HepG2 (cell line): ENCODE data around the gene HTR6. TPM values are rescaled to one million over a fixed set of nuclear protein-coding genes. Genes with fewer than 3 reads are reported as not detected.

Experiments used
- ATAC-seq: fragments of 200-7000 bp; cut with Tn5 transposase; 3 replicates; pipeline ENCODE4 v1.9.1; 2020; ENCODE audit warnings: mild to moderate bottlenecking, moderate library complexity
- BruUV-seq: library from RNA; stranded (reverse); fragments of 400-500 nt; replicated peaks from 2 replicates; lab custom pipeline; 2021; lab: Mats Ljungman, UMichigan
- CTCF ChIA-PET: fragments of 300-600 bp; formaldehyde crosslinking; extraction: SDS; loops from one replicate; lab custom pipeline; 2021; ENCODE audit warnings: low total read pairs, inconsistent platforms, low intra/inter-chr PET ratio; lab: Yijun Ruan, JAX
- POLR2A ChIA-PET: fragments of 350-600 bp; sonication (Branson Sonifier 250); formaldehyde crosslinking; loops from one replicate; lab custom pipeline; 2020; ENCODE audit warnings: antibody characterized with exemption, inconsistent platforms; lab: Yijun Ruan, JAX
- DNase-seq: peaks from one replicate; pipeline ENCODE4 v3.0.0-alpha.2; 2015; ENCODE audit warnings: low spot score
- FAIRE-seq: peaks from 3 replicates; lab custom pipeline; 2011; peaks lifted over from hg19 to GRCh38; lab: Jason Lieb, UNC
- H2AFZ ChIP-seq: one replicate; pipeline ENCODE4 v1.6.1; 2011; ENCODE audit warnings: low read length, inconsistent platforms
- H3K27ac ChIP-seq: fragments of 300-600 bp; 3 replicates; pipeline ENCODE4 v1.8.0; 2011; ENCODE audit warnings: mixed run types, mild to moderate bottlenecking, mixed read lengths, low read length, inconsistent platforms; ENCODE audit not compliant: insufficient read depth; ENCODE audit errors: extremely low read length
- H3K27me3 ChIP-seq, 2 experiments: fragments of 200-600 bp in 1 of 2; 2 replicates in 1 of 2; 3 replicates in 1 of 2; pipeline versions ENCODE4 v1.6.0 to v1.8.0; 2011; ENCODE audit warnings: low read length in 2 of 2, mild to moderate bottlenecking in 2 of 2, moderate library complexity in 2 of 2, inconsistent platforms in 1 of 2; ENCODE audit not compliant: insufficient read depth in 2 of 2, control insufficient read depth in 1 of 2
- H3K36me3 ChIP-seq, 2 experiments: fragments of 200-600 bp in 1 of 2; replicated peaks in 1 of 2; 2 replicates in 1 of 2; 3 replicates in 1 of 2; pipeline versions ENCODE4 v1.5.1 to v1.8.0; 2011; ENCODE audit warnings: low read length in 2 of 2, inconsistent platforms in 1 of 2; ENCODE audit not compliant: insufficient read depth in 2 of 2, control insufficient read depth in 1 of 2
- H3K4me1 ChIP-seq: 2 replicates; pipeline ENCODE4 v1.5.1; 2012; ENCODE audit warnings: low read length, inconsistent platforms; ENCODE audit not compliant: insufficient read depth
- H3K4me2 ChIP-seq: 2 replicates; pipeline ENCODE4 v1.6.0; 2011; ENCODE audit warnings: low read depth, low read length, inconsistent platforms
- H3K4me3 ChIP-seq, 3 experiments: fragments of 200-600 bp in 1 of 3; sonication (generic), shearing (Covaris generic) in 1 of 3; replicated peaks in 1 of 3; 2 replicates each; pipeline ENCODE4 v1.5.1; 2011 to 2016; ENCODE audit warnings: low read length in 3 of 3, inconsistent platforms in 2 of 3, low read depth in 2 of 3, mild to moderate bottlenecking in 2 of 3, control low read depth in 1 of 3, mixed read lengths in 1 of 3; ENCODE audit not compliant: insufficient read depth in 1 of 3
- H3K79me2 ChIP-seq: one replicate; pipeline ENCODE4 v1.6.1; 2011; ENCODE audit warnings: low read length, inconsistent platforms; ENCODE audit not compliant: insufficient read depth
- H3K9ac ChIP-seq: 2 replicates; pipeline ENCODE4 v1.6.0; 2011; ENCODE audit warnings: mild to moderate bottlenecking, low read depth, low read length, inconsistent platforms; ENCODE audit not compliant: insufficient read depth
- H3K9me3 ChIP-seq: 2 replicates; pipeline ENCODE4 v1.5.1; 2012; ENCODE audit warnings: mild to moderate bottlenecking, low read length
- H4K20me1 ChIP-seq: 2 replicates; pipeline ENCODE4 v1.6.0; 2011; ENCODE audit warnings: inconsistent platforms, mild to moderate bottlenecking, low read length, moderate library complexity; ENCODE audit not compliant: insufficient read depth
- BCL6 ChIP-seq: IDR thresholded peaks from 2 replicates; pipeline ENCODE4 v1.6.1; 2016; ENCODE audit warnings: missing genetic modification reagents, missing compliant biosample characterization
- CTCF ChIP-seq: sonication (generic); formaldehyde crosslinking; IDR thresholded peaks from 2 replicates; pipeline ENCODE4 v1.5.0; 2020; ENCODE audit warnings: mild to moderate bottlenecking, missing genetic modification reagents, moderate library complexity
- EP300 ChIP-seq, 3 experiments: sonication (generic) in 1 of 3; formaldehyde crosslinking in 1 of 3; IDR thresholded peaks; 2 replicates each; pipeline versions ENCODE4 v1.5.1 to v1.6.1; 2011 to 2020; ENCODE audit warnings: low read depth in 2 of 3, low read length in 2 of 3, borderline replicate concordance in 1 of 3, improper control_type of control experiment in 1 of 3, mild to moderate bottlenecking in 1 of 3, missing genetic modification reagents in 1 of 3, moderate library complexity in 1 of 3
- HOXA3 ChIP-seq: sonication (generic); formaldehyde crosslinking; IDR thresholded peaks from 2 replicates; pipeline ENCODE4 v1.5.0; 2020; ENCODE audit warnings: missing genetic modification reagents
- KDM2A ChIP-seq: sonication (generic); formaldehyde crosslinking; IDR thresholded peaks from 2 replicates; pipeline ENCODE4 v1.4.0; 2020; ENCODE audit warnings: low read depth, missing genetic modification reagents, borderline replicate concordance
- NAIF1 ChIP-seq: sonication (generic); formaldehyde crosslinking; IDR thresholded peaks from 2 replicates; pipeline ENCODE4 v1.5.0; 2020; ENCODE audit warnings: mild to moderate bottlenecking, missing genetic modification reagents, borderline replicate concordance
- NFATC3 ChIP-seq: sonication (generic); formaldehyde crosslinking; IDR thresholded peaks from 2 replicates; pipeline ENCODE4 v1.5.1; 2020; ENCODE audit warnings: mild to moderate bottlenecking, missing genetic modification reagents
- RAD21 ChIP-seq: fragments of 450-650 bp; formaldehyde crosslinking; IDR thresholded peaks from 2 replicates; pipeline ENCODE4 v1.5.0; 2020; ENCODE audit warnings: mild to moderate bottlenecking
- STAG1 ChIP-seq: sonication (generic); formaldehyde crosslinking; IDR thresholded peaks from 2 replicates; pipeline ENCODE4 v1.4.0; 2020; ENCODE audit warnings: missing genetic modification reagents
- TEAD3 ChIP-seq: optimal IDR thresholded peaks from 2 replicates; pipeline ENCODE3; 2016; ENCODE audit warnings: borderline replicate concordance
- ZNF644 ChIP-seq: IDR thresholded peaks from 2 replicates; pipeline ENCODE4 v1.6.1; 2016; ENCODE audit warnings: low read depth
- ZSCAN22 ChIP-seq: sonication (generic); formaldehyde crosslinking; IDR thresholded peaks from 2 replicates; pipeline ENCODE4 v1.4.0; 2020; ENCODE audit warnings: mild to moderate bottlenecking, missing genetic modification reagents
- WGBS: methylation state at CpG from one replicate; pipeline ENCODE4 v1.1.6; 2017; ENCODE audit warnings: low lambda C conversion rate; 5-methylcytosine and 5-hydroxymethylcytosine counted together
- in situ Hi-C: cut with HindIII; loops from 2 replicates; pipeline ENCODE4 v1.10.0; 2017; ENCODE audit warnings: low pct_unique_long_range_greater_than_20kb; ENCODE audit not compliant: extremely low pct_ligation_motif_present
- intact Hi-C: fragments of 100-400 bp; cut with micrococcal nuclease; formaldehyde crosslinking; loops from one replicate; pipeline ENCODE4 v1.10.0; 2022; ENCODE audit not compliant: unreplicated experiment
- polyA plus RNA-seq, 8 experiments: library from polyadenylated mRNA; depleted of rRNA in 3 of 8; stranded (reverse) in 7 of 8; unstranded in 1 of 8; fragments of >200 nt; fragmentation: Illumina TruSeq in 4 of 8; extraction: Trizol in 4 of 8; gene quantifications; 2 replicates each; pipeline versions ENCODE4 v1.2.1 to v1.2.3, GENCODE V29; 2011 to 2016; ENCODE audit warnings: low read depth in 4 of 8, missing spikeins in 1 of 8, mixed read lengths in 1 of 8; ENCODE audit not compliant: insufficient read depth in 1 of 8
- total RNA-seq, 5 experiments: library from RNA; depleted of rRNA; stranded (reverse); fragments of >200 nt; fragmentation: Illumina TruSeq; extraction: Trizol; gene quantifications; 2 replicates each; pipeline ENCODE4 v1.2.3, GENCODE V29; 2016; ENCODE audit warnings: low read depth in 1 of 5
- TF ChIP-seq, protein P1 (sequence below): sonication (generic); formaldehyde crosslinking; IDR thresholded peaks from 2 replicates; pipeline ENCODE4 v1.8.1; 2022; ENCODE audit warnings: low read depth, mild to moderate bottlenecking, missing genetic modification reagents
- TF ChIP-seq, protein P2 (sequence below): sonication (generic); formaldehyde crosslinking; IDR thresholded peaks from 2 replicates; pipeline ENCODE4 v1.5.1; 2020; ENCODE audit warnings: mild to moderate bottlenecking, missing genetic modification reagents, moderate library complexity

The HTR6 gene
- total and polyA plus RNA-seq, 2 of the 13 experiments (the other 11 are each of a cell fraction or from before 2014, with no cell fraction given) = 0.04 TPM; not detected in 1

DNA sequence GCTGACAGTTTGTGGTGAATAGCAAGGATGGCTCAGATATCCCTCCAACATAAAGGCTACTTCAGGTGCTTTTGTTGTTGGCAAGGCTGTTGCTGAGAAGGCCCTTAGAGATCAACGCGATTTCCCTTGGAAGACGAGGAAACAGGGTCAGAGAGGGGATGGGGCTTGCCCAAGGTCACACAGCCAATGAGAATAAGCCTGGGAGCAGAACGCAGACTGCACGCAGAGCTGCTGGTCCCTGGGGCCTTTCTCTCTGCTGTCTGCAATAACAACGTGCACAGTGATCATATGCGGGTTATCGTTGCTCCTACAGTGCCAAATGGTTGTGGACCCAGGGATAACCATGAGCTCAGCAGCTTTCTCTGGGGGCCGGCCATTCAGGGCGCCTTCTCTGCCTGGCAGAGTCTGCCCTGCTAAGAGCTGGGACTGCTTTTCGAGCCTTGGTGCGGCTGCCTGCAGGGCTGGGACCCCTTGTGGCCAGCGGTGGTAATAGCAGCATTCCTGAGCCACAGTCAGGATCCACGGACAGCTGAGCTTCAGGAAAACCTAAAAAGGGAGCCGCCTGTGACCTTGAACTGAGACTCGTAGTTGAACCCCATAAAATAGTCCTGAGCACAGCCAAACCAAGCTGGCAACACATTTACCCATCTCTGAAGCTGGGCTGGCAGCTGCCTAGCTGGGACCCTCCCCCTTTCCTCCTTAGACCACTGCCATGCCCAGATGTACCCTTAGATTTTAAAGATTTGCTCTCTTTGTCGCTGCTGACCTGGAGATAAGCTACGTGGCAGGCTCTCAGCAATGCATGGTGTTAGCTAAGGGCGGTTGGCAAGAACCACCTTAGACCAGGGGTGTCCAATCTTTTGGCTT, 39.8 kb downstream of the HTR6 start:
- H4K20me1 ChIP-seq = no peaks in the 10 kb centered on the region
- FAIRE-seq (peak; percentile 73), ATAC-seq (peak; percentile 98), DNase-seq (peak; percentile 53)
- in situ Hi-C loops = loop anchor here (5.0 kb wide), 1 partner anchor 42 kb away; the partner anchor contains the start of gene HTR6
- peak overlapping the region; percentile 44 for H3K4me2 ChIP-seq
- no peaks in the 10 kb centered on the region for H3K9me3 ChIP-seq
- POLR2A ChIA-PET = interaction anchor here (1.1 kb wide), 1 partner anchor 11 kb away, joined by 4 read pairs; no protein-coding TSS in a partner anchor
- no peak overlapping the region for H2AFZ ChIP-seq
- no peaks in the 10 kb centered on the region for H3K27me3 ChIP-seq
- H3K4me1 ChIP-seq = peaks cover 9% of the 10 kb centered on the region
- no peak overlapping the region for H3K9ac ChIP-seq
- no TSS peak for BruUV-seq
- H3K27ac ChIP-seq = no peak overlapping the region
- CTCF ChIA-PET = interaction anchor here (2.3 kb wide), 1 partner anchor 43 kb away, joined by 9 read pairs; no protein-coding TSS in a partner anchor
- no peaks in the 10 kb centered on the region for H3K36me3 ChIP-seq
- intact Hi-C loops = loop anchor here (1.0 to 5.0 kb wide), 2 partner anchors 40 to 613 kb away; partner anchors contain the start of gene HTR6
- H3K79me2 ChIP-seq = no peaks in the 10 kb centered on the region
- 33% methylated on average over 6 of the region's 19 CpGs for WGBS
- H3K4me3 ChIP-seq = no peak overlapping the region
- TF ChIP-seq STAG1 (CRISPR knock-in tag) = peak; percentile 62
- TF ChIP-seq ZSCAN22 (CRISPR knock-in tag) = no peak
- TF ChIP-seq NAIF1 (CRISPR knock-in tag) = no peak
- peak; percentile 80 for TF ChIP-seq TEAD3 (CRISPR knock-in tag)
- TF ChIP-seq NFATC3 = no peak
- TF ChIP-seq, protein P1, sequence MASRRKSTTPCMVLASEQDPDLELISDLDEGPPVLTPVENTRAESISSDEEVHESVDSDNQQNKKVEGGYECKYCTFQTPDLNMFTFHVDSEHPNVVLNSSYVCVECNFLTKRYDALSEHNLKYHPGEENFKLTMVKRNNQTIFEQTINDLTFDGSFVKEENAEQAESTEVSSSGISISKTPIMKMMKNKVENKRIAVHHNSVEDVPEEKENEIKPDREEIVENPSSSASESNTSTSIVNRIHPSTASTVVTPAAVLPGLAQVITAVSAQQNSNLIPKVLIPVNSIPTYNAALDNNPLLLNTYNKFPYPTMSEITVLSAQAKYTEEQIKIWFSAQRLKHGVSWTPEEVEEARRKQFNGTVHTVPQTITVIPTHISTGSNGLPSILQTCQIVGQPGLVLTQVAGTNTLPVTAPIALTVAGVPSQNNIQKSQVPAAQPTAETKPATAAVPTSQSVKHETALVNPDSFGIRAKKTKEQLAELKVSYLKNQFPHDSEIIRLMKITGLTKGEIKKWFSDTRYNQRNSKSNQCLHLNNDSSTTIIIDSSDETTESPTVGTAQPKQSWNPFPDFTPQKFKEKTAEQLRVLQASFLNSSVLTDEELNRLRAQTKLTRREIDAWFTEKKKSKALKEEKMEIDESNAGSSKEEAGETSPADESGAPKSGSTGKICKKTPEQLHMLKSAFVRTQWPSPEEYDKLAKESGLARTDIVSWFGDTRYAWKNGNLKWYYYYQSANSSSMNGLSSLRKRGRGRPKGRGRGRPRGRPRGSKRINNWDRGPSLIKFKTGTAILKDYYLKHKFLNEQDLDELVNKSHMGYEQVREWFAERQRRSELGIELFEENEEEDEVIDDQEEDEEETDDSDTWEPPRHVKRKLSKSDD (CRISPR knock-in tag) = 0 out of 2 replicates have a peak, but pooled peaks have one; percentile 21
- TF ChIP-seq CTCF = peak; percentile 89
- TF ChIP-seq ZNF644 (CRISPR knock-in tag) = no peak
- TF ChIP-seq, protein P2, sequence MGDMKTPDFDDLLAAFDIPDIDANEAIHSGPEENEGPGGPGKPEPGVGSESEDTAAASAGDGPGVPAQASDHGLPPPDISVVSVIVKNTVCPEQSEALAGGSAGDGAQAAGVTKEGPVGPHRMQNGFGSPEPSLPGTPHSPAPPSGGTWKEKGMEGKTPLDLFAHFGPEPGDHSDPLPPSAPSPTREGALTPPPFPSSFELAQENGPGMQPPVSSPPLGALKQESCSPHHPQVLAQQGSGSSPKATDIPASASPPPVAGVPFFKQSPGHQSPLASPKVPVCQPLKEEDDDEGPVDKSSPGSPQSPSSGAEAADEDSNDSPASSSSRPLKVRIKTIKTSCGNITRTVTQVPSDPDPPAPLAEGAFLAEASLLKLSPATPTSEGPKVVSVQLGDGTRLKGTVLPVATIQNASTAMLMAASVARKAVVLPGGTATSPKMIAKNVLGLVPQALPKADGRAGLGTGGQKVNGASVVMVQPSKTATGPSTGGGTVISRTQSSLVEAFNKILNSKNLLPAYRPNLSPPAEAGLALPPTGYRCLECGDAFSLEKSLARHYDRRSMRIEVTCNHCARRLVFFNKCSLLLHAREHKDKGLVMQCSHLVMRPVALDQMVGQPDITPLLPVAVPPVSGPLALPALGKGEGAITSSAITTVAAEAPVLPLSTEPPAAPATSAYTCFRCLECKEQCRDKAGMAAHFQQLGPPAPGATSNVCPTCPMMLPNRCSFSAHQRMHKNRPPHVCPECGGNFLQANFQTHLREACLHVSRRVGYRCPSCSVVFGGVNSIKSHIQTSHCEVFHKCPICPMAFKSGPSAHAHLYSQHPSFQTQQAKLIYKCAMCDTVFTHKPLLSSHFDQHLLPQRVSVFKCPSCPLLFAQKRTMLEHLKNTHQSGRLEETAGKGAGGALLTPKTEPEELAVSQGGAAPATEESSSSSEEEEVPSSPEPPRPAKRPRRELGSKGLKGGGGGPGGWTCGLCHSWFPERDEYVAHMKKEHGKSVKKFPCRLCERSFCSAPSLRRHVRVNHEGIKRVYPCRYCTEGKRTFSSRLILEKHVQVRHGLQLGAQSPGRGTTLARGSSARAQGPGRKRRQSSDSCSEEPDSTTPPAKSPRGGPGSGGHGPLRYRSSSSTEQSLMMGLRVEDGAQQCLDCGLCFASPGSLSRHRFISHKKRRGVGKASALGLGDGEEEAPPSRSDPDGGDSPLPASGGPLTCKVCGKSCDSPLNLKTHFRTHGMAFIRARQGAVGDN (CRISPR knock-in tag) = peak; percentile 49
- peak; percentile 50; the same call in 1 of the 2 replicates for TF ChIP-seq KDM2A
- TF ChIP-seq RAD21 (CRISPR knock-in tag) = peak; percentile 62
- no peak for TF ChIP-seq EP300 (IDR thresholded peaks at IDR 0.05; ENCODE audit: low read depth in 2 of 2, low read length in 2 of 2)
- no peak for TF ChIP-seq EP300 (CRISPR knock-in tag; IDR thresholded peaks at IDR 0.05; ENCODE audit: borderline replicate concordance)
- TF ChIP-seq BCL6 (CRISPR knock-in tag) = peak; percentile 80
- TF ChIP-seq HOXA3 (CRISPR knock-in tag) = 0 out of 2 replicates have a peak, but pooled peaks have one; percentile 15
